Medulla oblongata (tissue), 1 donor: ENCODE results near the gene PAX8.

ENCODE experiments used
- DNase-seq: peaks from one replicate; pipeline ENCODE4 v3.0.0-alpha.2; 2015; ENCODE audit errors: extremely low spot score

PAX8 gene

GRCh38 chr2:113266431-113266830 is 12.3 kb downstream of the PAX8 start:
- peak; percentile 18 for DNase-seq

- DNase-seq, result no peak
Observed at GRCh38 chr2:113264713-113265403, 13.9 kb downstream of the PAX8 start.

GRCh38 chr2:113263546-113263945 is 15.2 kb downstream of the PAX8 start:
- no peak for DNase-seq

GRCh38 chr2:113260991-113261390 is 17.7 kb downstream of the PAX8 start:
- no peak for DNase-seq

- DNase-seq, result no peak
Observed at GRCh38 chr2:113258471-113259147, 20.1 kb downstream of the PAX8 start.

GRCh38 chr2:113257516-113258264 is 21.0 kb downstream of the PAX8 start:
- DNase-seq, result peak; percentile 54

- DNase-seq, result no peak
Observed at GRCh38 chr2:113255140-113256070, 23.3 kb downstream of the PAX8 start.

- DNase-seq, result no peak
Observed at GRCh38 chr2:113253453-113253852, 25.3 kb downstream of the PAX8 start.

- DNase-seq, result no peak
Observed at GRCh38 chr2:113252047-113252590, 26.6 kb downstream of the PAX8 start.

- no peak for DNase-seq
Observed at GRCh38 chr2:113251118-113251517, 27.6 kb downstream of the PAX8 start.

- peak; percentile 89 for DNase-seq
Observed at GRCh38 chr2:113248997-113249770, 29.5 kb downstream of the PAX8 start.

- no peak for DNase-seq
Observed at GRCh38 chr2:113246606-113247005, 32.1 kb downstream of the PAX8 start.

GRCh38 chr2:113245276-113245711 is 33.4 kb downstream of the PAX8 start:
- DNase-seq, result no peak

GRCh38 chr2:113242327-113242726 is 36.4 kb downstream of the PAX8 start:
- no peak for DNase-seq

- no peak for DNase-seq
Observed at GRCh38 chr2:113240915-113241911, 37.5 kb downstream of the PAX8 start.

- peak; percentile 80 for DNase-seq
Observed at GRCh38 chr2:113240150-113240914, 38.4 kb downstream of the PAX8 start.

- DNase-seq, result no peak
Observed at GRCh38 chr2:113238871-113239839, 39.6 kb downstream of the PAX8 start.
